ENCODE measurements around the gene SETBP1.

Gene SETBP1

DNA sequence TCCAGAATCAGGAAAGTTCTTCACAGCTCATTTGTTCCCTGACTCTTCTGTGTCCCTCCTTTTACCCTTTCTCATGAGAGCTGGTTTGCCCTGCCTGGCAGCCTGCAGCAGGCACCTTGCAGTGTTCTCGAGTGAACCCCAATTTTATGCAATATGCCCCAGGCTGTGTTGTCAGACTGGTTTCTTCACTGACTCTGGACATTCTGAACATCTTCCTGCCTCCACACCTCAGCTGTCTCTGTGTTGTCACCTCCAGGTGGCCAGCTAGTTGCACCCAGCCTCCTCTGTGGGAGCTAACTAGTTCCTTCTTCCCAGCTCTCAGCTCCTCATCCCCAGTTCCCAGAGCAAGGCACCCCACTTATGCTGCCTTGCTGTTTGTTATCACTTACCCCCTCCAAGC is 5.5 kb downstream of the SETBP1 start:
- H3K4me1 Mint-ChIP-seq, result peaks cover 45% of the 10 kb centered on the region
- H3K27ac Mint-ChIP-seq, result no peak overlapping the region
- DNase-seq (ENCODE audit: low spot score in 2 of 2), result no peak
- H3K9me3 Mint-ChIP-seq, result no peaks in the 10 kb centered on the region
- no peaks in the 10 kb centered on the region for H3K27me3 Mint-ChIP-seq
- no peak for ATAC-seq (ENCODE audit: low read depth)
- H3K4me3 Mint-ChIP-seq, result no peak overlapping the region
- H3K36me3 Mint-ChIP-seq, result peaks cover 23% of the 10 kb centered on the region

DNA sequence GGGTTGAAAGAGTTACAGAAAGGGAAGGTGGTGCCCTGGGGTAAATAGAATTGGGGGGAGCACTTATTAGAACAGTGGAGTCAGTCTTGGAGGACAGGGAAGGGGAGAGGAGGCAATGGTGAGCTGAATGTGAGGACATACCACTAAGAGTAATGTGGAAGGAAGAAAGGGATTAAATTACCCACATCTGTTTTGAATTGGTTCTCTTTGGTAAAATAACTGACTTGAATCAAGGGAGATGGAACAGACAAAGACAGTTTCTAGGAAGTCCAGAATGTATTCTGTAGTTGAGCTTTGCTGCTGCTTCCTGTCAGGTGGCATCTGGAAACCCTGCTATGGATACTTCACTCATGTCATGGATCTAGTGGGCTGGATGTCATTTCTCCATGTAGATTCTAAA is 6.7 kb downstream of the SETBP1 start:
- H3K27me3 Mint-ChIP-seq, result no peaks in the 10 kb centered on the region
- ATAC-seq (ENCODE audit: low read depth), result no peak
- no peak overlapping the region for H3K27ac Mint-ChIP-seq
- H3K9me3 Mint-ChIP-seq, result no peaks in the 10 kb centered on the region
- DNase-seq (ENCODE audit: low spot score in 2 of 2), result no peak
- H3K4me3 Mint-ChIP-seq, result no peak overlapping the region
- H3K4me1 Mint-ChIP-seq, result peaks cover 55% of the 10 kb centered on the region
- peaks cover 31% of the 10 kb centered on the region for H3K36me3 Mint-ChIP-seq

- H3K36me3 Mint-ChIP-seq, result peaks cover 38% of the 10 kb centered on the region
- no peak for ATAC-seq (ENCODE audit: low read depth)
Observed at GRCh38 chr18:44689736-44690135, 9.0 kb downstream of the SETBP1 start.

GRCh38 chr18:44691148-44691925 is 10.6 kb downstream of the SETBP1 start:
- DNase-seq (ENCODE audit: low spot score in 2 of 2) (no peak), ATAC-seq (ENCODE audit: low read depth) (no peak)
- no peaks in the 10 kb centered on the region for H3K9me3 Mint-ChIP-seq
- no peaks in the 10 kb centered on the region for H3K27me3 Mint-ChIP-seq
- peak overlapping the region; percentile 45 for H3K27ac Mint-ChIP-seq
- H3K36me3 Mint-ChIP-seq, result peaks cover 44% of the 10 kb centered on the region
- no peak overlapping the region for H3K4me3 Mint-ChIP-seq
- peaks cover 69% of the 10 kb centered on the region for H3K4me1 Mint-ChIP-seq

More at GRCh38 chr18:44689736-44690135, 9.0 kb downstream of the SETBP1 start:
- Mint-ChIP-seq H3K27ac (peak overlapping the region; percentile 29), H3K4me3 (peak overlapping the region; percentile 5), H3K4me1 (peaks cover 72% of the 10 kb centered on the region), H3K27me3 (no peaks in the 10 kb centered on the region), H3K9me3 (no peaks in the 10 kb centered on the region)
- DNase-seq (ENCODE audit: low spot score in 2 of 2), result no peak

- DNase-seq (ENCODE audit: low spot score in 2 of 2), result no peak
- Mint-ChIP-seq H3K36me3 (peaks cover 33% of the 10 kb centered on the region), H3K27me3 (no peaks in the 10 kb centered on the region), H3K27ac (peak overlapping the region; percentile 54), H3K4me3 (no peak overlapping the region), H3K4me1 (peaks cover 66% of the 10 kb centered on the region), H3K9me3 (no peaks in the 10 kb centered on the region)
- no peak for ATAC-seq (ENCODE audit: low read depth)
Observed at GRCh38 chr18:44693030-44693784, 12.5 kb downstream of the SETBP1 start.

GRCh38 chr18:44695503-44695902 is 14.8 kb downstream of the SETBP1 start:
- peaks cover 64% of the 10 kb centered on the region for H3K4me1 Mint-ChIP-seq
- H3K27ac Mint-ChIP-seq, result peak overlapping the region; percentile 11
- H3K4me3 Mint-ChIP-seq, result no peak overlapping the region
- DNase-seq (ENCODE audit: low spot score in 2 of 2) (no peak), ATAC-seq (ENCODE audit: low read depth) (no peak)
- H3K9me3 Mint-ChIP-seq, result no peaks in the 10 kb centered on the region
- H3K36me3 Mint-ChIP-seq, result peaks cover 23% of the 10 kb centered on the region
- no peaks in the 10 kb centered on the region for H3K27me3 Mint-ChIP-seq

- H3K27me3 Mint-ChIP-seq, result no peaks in the 10 kb centered on the region
Observed at GRCh38 chr18:44696892-44697291, 16.2 kb downstream of the SETBP1 start.

GRCh38 chr18:44697315-44697714 is 16.6 kb downstream of the SETBP1 start:
- H3K4me1 Mint-ChIP-seq, result peaks cover 62% of the 10 kb centered on the region
- H3K27ac Mint-ChIP-seq, result peak overlapping the region; percentile 54
- DNase-seq (ENCODE audit: low spot score in 2 of 2) (no peak), ATAC-seq (ENCODE audit: low read depth) (no peak)
- H3K9me3 Mint-ChIP-seq, result no peaks in the 10 kb centered on the region
- no peak overlapping the region for H3K4me3 Mint-ChIP-seq
- no peaks in the 10 kb centered on the region for H3K27me3 Mint-ChIP-seq
- peaks cover 26% of the 10 kb centered on the region for H3K36me3 Mint-ChIP-seq

More at GRCh38 chr18:44696892-44697291, 16.2 kb downstream of the SETBP1 start:
- peaks cover 23% of the 10 kb centered on the region for H3K36me3 Mint-ChIP-seq
- DNase-seq (ENCODE audit: low spot score in 2 of 2) (no peak), ATAC-seq (ENCODE audit: low read depth) (no peak)
- H3K27ac Mint-ChIP-seq, result peak overlapping the region; percentile 54
- peaks cover 61% of the 10 kb centered on the region for H3K4me1 Mint-ChIP-seq
- H3K9me3 Mint-ChIP-seq, result no peaks in the 10 kb centered on the region
- no peak overlapping the region for H3K4me3 Mint-ChIP-seq

DNA sequence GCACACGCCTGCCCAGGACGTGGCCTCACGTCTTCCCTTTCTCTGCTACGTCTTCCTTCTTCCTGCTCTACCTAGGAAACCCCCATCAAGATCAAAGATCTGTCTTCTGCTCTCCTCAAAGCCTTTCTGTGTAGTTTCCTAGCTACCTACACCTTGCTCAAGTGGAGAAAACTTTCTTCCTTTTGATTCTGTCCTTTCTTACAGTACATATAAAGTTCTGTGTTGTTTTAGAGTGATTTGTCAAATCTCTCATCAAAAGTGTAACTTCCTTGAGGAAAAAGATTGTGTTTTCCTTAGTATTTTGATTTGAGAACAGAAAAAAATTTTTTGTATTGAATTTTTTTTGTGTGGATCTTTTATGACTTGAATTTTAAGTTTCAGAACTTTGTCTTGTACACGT is 17.8 kb downstream of the SETBP1 start:
- no peak overlapping the region for H3K4me3 Mint-ChIP-seq
- ATAC-seq (ENCODE audit: low read depth) (no peak), DNase-seq (ENCODE audit: low spot score in 2 of 2) (no peak)
- peaks cover 27% of the 10 kb centered on the region for H3K36me3 Mint-ChIP-seq
- no peaks in the 10 kb centered on the region for H3K27me3 Mint-ChIP-seq
- peak overlapping the region; percentile 73 for H3K27ac Mint-ChIP-seq
- peaks cover 57% of the 10 kb centered on the region for H3K4me1 Mint-ChIP-seq
- no peaks in the 10 kb centered on the region for H3K9me3 Mint-ChIP-seq

DNA sequence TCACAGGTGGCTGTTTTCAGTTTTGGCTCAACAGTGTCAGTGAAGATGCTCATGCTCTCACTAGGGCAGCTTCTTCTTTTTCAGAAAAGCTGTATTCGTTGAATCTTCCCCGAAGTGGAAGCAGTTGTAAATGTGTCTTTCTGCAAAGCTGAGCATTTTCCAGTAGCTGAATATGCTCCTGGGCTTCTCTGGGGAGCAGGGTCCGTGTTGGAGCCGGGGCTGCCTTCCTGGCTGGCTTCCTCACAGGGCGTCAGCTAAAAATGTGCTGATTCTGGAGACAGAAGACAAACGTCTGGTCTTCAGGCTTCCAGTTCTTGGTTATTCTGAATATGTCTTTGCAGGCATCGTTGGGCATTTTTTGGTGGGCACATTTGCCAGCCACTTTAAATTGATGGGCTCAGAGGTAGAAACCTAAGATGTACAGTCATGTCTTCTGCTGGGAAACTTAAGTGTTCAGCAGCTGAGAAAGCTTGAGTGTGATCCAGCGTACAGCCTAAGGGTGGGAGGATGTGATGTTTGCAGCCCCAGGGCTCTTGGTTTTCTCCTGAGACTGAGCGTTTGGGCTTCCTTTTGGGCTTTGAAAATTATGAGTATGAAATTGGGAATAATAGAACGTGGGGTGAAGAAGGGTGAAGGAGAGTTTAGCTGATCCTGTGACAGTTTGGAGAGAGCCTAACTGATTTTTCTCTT is 19.0 kb downstream of the SETBP1 start:
- DNase-seq (ENCODE audit: low spot score in 2 of 2) (no peak), ATAC-seq (ENCODE audit: low read depth) (no peak)
- Mint-ChIP-seq H3K27me3 (no peaks in the 10 kb centered on the region), H3K4me1 (peaks cover 60% of the 10 kb centered on the region), H3K9me3 (no peaks in the 10 kb centered on the region), H3K36me3 (peaks cover 29% of the 10 kb centered on the region), H3K4me3 (peak overlapping the region; percentile 2), H3K27ac (peak overlapping the region; percentile 9)

- Mint-ChIP-seq H3K27ac (peak overlapping the region; percentile 56), H3K27me3 (no peaks in the 10 kb centered on the region), H3K4me1 (peaks cover 56% of the 10 kb centered on the region), H3K9me3 (no peaks in the 10 kb centered on the region), H3K36me3 (peaks cover 28% of the 10 kb centered on the region), H3K4me3 (no peak overlapping the region)
- ATAC-seq (ENCODE audit: low read depth) (peak; percentile 92), DNase-seq (ENCODE audit: low spot score in 2 of 2) (peak in 1 of 2 donors; percentile 16)
Observed at GRCh38 chr18:44700652-44701051, 20.0 kb downstream of the SETBP1 start.

DNA sequence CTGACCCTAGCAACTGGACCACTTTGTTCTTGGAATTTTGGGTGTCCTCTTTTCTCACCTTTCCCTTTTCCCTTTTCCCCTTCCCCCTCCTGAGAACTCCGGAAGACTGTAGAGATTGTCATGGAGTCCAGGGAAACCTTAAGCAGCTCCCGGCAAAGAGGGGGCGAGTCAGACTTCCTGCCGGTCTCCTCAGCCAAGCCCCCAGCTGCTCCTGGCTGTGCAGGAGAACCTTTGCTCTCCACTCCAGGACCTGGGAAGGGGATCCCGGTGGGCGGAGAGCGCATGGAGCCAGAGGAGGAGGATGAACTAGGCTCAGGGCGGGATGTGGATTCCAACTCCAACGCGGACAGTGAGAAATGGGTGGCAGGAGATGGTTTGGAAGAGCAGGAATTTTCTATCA is 20.5 kb downstream of the SETBP1 start:
- Mint-ChIP-seq H3K4me1 (peaks cover 56% of the 10 kb centered on the region), H3K4me3 (peak overlapping the region; percentile 13), H3K27me3 (no peaks in the 10 kb centered on the region), H3K36me3 (peaks cover 29% of the 10 kb centered on the region), H3K9me3 (no peaks in the 10 kb centered on the region), H3K27ac (peak overlapping the region; percentile 56)
- no peak for DNase-seq (ENCODE audit: low spot score in 2 of 2)
- no peak for ATAC-seq (ENCODE audit: low read depth)

- peaks cover 55% of the 10 kb centered on the region for H3K4me1 Mint-ChIP-seq
- ATAC-seq (ENCODE audit: low read depth), result no peak
- DNase-seq (ENCODE audit: low spot score in 2 of 2), result no peak
- H3K4me3 Mint-ChIP-seq, result no peak overlapping the region
- no peak overlapping the region for H3K27ac Mint-ChIP-seq
- no peaks in the 10 kb centered on the region for H3K27me3 Mint-ChIP-seq
- peaks cover 38% of the 10 kb centered on the region for H3K36me3 Mint-ChIP-seq
- no peaks in the 10 kb centered on the region for H3K9me3 Mint-ChIP-seq
Observed at GRCh38 chr18:44702594-44702993, 21.9 kb downstream of the SETBP1 start.

Measured in memory B cell (primary cell).